Osteocyte (in vitro differentiated cells): ENCODE results near the gene SERINC5. TPM values are rescaled to one million over a fixed set of nuclear protein-coding genes. Genes with fewer than 3 reads are reported as not detected.
A peak's percentile ranks its signal among the peaks of the same experiment; 100 is the strongest.

Source experiments
- DNase-seq: peaks from one replicate; pipeline ENCODE4 v3.0.0; 2021; ENCODE audit warnings: mixed read lengths; ENCODE audit not compliant: unreplicated experiment; ENCODE audit errors: extremely low spot score
- H3K27ac Mint-ChIP-seq: one replicate; pipeline ENCODE4 v1.8.0; 2021; ENCODE audit warnings: mild to moderate bottlenecking, mixed read lengths; ENCODE audit not compliant: unreplicated experiment
- H3K27me3 Mint-ChIP-seq: one replicate; pipeline ENCODE4 v1.8.0; 2021; ENCODE audit warnings: mixed read lengths; ENCODE audit not compliant: unreplicated experiment
- H3K36me3 Mint-ChIP-seq: one replicate; pipeline ENCODE4 v1.8.0; 2021; ENCODE audit warnings: mixed read lengths; ENCODE audit not compliant: unreplicated experiment
- H3K4me1 Mint-ChIP-seq: one replicate; pipeline ENCODE4 v1.8.0; 2021; ENCODE audit warnings: mixed read lengths; ENCODE audit not compliant: unreplicated experiment
- H3K4me3 Mint-ChIP-seq: one replicate; pipeline ENCODE4 v1.8.0; 2021; ENCODE audit warnings: mild to moderate bottlenecking, moderate library complexity, mixed read lengths; ENCODE audit not compliant: unreplicated experiment
- H3K9me3 Mint-ChIP-seq: one replicate; pipeline ENCODE4 v1.8.0; 2021; ENCODE audit warnings: mixed read lengths; ENCODE audit not compliant: unreplicated experiment
- total RNA-seq: library from RNA; stranded (reverse); gene quantifications from 2 replicates; pipeline ENCODE4 v1.2.1, GENCODE V29; 2021
- TF ChIP-seq, protein P1 (sequence below): fragments of 200-600 bp; sonication (generic); IDR thresholded peaks from 2 replicates; pipeline ENCODE4 v1.5.0; 2021; ENCODE audit warnings: antibody characterized with exemption, mild to moderate bottlenecking, moderate library complexity

Gene SERINC5
- total RNA-seq, 1 donor from 2014 or later, result 43.2 TPM

DNA sequence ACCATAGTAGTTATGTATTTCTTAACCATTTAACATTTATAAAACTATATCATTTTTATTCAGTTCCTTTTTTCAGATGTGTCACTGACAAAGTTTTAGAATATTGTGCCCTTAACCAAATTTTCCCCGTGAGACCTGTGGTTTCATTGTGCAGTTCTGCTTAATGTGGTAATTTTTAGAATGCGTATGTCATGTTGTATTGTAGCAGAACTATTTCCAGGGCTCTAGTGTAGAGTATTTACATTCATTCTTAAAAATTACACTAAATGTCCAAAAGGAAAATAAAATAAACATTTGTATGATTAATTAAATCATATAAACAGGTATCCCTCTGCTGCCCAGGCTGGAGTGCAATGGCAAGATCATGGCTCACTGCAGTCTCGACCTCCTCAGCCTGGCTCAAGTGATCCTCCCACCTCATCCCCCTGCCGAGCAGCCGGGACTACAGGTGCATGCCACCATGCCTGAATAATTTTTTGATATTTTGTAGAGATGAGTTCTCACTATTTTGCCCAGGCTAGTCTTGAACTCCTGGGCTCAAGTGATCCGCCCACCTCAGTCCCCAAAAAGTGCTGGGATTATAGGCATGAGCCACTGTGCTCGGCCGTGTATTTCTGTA is 15.4 kb downstream of the SERINC5 start:
- peaks cover 13% of the 10 kb centered on the region for H3K9me3 Mint-ChIP-seq
- H3K27me3 Mint-ChIP-seq, result no peaks in the 10 kb centered on the region
- no peak for DNase-seq
- no peak overlapping the region for H3K27ac Mint-ChIP-seq
- TF ChIP-seq, protein P1, sequence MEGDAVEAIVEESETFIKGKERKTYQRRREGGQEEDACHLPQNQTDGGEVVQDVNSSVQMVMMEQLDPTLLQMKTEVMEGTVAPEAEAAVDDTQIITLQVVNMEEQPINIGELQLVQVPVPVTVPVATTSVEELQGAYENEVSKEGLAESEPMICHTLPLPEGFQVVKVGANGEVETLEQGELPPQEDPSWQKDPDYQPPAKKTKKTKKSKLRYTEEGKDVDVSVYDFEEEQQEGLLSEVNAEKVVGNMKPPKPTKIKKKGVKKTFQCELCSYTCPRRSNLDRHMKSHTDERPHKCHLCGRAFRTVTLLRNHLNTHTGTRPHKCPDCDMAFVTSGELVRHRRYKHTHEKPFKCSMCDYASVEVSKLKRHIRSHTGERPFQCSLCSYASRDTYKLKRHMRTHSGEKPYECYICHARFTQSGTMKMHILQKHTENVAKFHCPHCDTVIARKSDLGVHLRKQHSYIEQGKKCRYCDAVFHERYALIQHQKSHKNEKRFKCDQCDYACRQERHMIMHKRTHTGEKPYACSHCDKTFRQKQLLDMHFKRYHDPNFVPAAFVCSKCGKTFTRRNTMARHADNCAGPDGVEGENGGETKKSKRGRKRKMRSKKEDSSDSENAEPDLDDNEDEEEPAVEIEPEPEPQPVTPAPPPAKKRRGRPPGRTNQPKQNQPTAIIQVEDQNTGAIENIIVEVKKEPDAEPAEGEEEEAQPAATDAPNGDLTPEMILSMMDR, result no peak
- H3K4me3 Mint-ChIP-seq, result no peak overlapping the region
- H3K36me3 Mint-ChIP-seq, result peaks cover 19% of the 10 kb centered on the region
- peaks cover 35% of the 10 kb centered on the region for H3K4me1 Mint-ChIP-seq

DNA sequence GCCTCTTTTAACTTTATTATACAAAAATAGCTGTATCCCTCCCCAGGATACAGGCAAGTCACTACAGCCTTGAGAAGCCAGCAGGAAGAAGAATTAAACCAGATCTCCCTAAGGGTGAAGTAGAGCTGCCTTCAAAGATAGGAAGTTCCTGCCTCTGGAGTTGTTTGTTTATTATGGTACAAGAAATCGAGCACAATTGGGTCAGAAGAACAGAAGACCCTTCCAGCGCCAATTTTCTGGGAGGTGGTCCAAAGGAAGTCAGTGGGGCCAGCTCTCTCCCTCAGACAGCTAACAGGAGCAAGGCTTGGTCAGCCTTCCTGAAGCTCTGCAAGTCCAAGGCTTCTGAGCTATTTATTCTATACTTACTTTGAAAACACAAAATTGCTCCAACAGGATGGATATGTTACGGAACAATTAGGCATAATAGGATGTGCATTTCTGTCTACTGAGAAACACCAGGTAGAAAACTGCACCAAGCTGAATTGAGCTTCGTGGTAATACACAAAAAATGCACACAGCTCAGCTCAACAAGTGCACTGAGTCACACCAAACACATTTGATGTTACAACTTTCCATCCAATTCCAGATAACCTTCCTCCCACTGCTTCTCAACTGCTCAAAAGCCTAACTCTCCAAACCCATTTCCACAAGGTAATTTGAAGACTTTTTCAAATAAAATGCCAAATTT is 16.0 kb downstream of the SERINC5 start:
- Mint-ChIP-seq H3K27ac (no peak overlapping the region), H3K4me3 (no peak overlapping the region), H3K4me1 (peaks cover 29% of the 10 kb centered on the region), H3K27me3 (no peaks in the 10 kb centered on the region), H3K36me3 (peaks cover 17% of the 10 kb centered on the region), H3K9me3 (peaks cover 13% of the 10 kb centered on the region)
- TF ChIP-seq, protein P1, result no peak
- DNase-seq, result no peak

DNA sequence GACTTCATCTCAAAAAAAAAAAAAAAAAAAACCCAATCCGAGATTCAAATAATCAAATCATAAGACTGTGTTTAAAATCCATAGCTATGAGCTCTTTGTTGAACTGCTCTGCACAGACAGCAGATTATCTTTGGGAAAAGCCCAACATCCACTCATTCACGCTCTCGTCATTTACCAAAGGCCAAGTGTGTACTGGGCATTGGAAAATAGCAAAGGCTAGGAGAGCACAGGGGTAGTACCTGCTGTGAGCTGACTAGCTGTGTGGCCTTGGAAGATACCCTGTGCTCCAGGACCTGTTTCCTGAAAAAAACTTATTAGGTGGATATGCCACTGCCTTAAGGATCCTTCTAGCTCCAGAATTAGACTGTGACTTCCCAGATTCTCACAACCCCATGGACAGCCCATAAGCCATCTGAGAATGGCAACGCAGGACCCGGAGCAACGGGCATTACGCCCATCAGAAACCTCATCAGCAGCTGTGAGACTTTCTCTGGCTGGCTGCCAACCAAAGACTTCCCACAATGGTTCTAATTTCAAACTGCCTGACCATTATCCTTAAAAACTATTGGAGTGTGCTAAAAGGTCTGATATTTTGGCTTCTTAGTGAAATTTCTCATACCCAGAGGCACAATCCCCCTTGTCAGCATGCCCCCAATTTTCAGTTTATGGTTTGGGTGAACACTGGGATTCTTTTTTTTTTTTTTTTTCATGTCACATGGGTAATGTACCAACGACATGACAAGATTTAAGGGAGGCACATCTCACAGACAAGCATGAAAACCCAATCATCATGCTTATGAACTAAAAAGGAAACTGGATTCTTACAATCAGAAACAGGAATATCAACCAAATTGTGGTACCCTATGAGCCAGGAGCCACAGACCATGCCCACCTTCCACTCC is 16.8 kb downstream of the SERINC5 start:
- no peak for DNase-seq
- Mint-ChIP-seq H3K36me3 (peaks cover 16% of the 10 kb centered on the region), H3K9me3 (peaks cover 13% of the 10 kb centered on the region), H3K27ac (peak overlapping the region; percentile 52), H3K27me3 (no peaks in the 10 kb centered on the region), H3K4me1 (peaks cover 28% of the 10 kb centered on the region), H3K4me3 (no peak overlapping the region)
- TF ChIP-seq, protein P1, result no peak

DNA sequence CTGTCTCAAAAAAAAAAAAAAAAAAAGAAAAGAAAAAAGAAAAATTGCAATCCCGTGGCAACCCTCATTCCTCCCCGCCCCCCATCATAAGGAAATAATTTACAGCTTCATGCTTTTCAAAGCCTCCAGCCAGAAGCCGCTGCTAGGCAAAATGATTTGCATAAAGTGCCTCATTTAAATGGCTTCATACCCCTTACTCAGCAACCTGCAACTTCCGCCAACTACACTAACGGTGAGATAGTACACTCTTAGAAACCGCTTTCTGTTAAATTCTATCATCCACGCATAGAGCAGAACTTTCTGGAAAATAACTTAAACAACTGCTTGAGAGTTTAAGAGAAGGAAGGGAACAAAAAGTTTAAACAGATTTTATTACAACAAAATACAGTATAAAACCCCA is 17.8 kb downstream of the SERINC5 start:
- Mint-ChIP-seq H3K27ac (no peak overlapping the region), H3K36me3 (peaks cover 14% of the 10 kb centered on the region), H3K4me3 (no peak overlapping the region), H3K27me3 (no peaks in the 10 kb centered on the region), H3K4me1 (peaks cover 28% of the 10 kb centered on the region), H3K9me3 (peaks cover 11% of the 10 kb centered on the region)
- DNase-seq, result no peak
- TF ChIP-seq, protein P1, result no peak

DNA sequence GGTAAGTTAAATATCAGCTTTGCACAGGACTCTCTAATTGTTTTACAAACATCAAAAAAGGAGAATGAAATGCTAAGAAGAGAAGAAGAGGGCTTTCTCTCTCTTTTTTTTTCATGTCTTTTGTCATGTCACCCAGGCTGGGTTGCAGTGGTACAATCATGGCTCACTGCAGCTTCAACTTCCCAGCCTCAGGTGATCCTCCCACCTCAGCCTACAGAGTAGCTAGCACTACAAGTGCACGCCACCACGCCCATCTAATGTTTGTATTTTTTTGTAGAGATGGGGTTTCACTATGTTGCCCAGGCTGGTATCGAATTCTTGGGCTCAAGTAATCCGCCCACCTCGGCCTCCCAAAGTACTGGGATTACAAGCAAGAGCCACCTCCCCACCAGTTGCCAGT is 18.6 kb downstream of the SERINC5 start:
- Mint-ChIP-seq H3K9me3 (peaks cover 7% of the 10 kb centered on the region), H3K27me3 (no peaks in the 10 kb centered on the region), H3K4me3 (no peak overlapping the region), H3K36me3 (peaks cover 10% of the 10 kb centered on the region), H3K27ac (no peak overlapping the region), H3K4me1 (peaks cover 28% of the 10 kb centered on the region)
- no peak for DNase-seq
- TF ChIP-seq, protein P1, result no peak
